GM12878 (cell line): ENCODE data around the gene TTLL11. TPM values are rescaled to one million over a fixed set of nuclear protein-coding genes. Genes with fewer than 3 reads are reported as not detected.

Source experiments
- ATAC-seq: fragments of 200-7000 bp; cut with Tn5 transposase; 3 replicates; pipeline ENCODE4 v1.9.1; 2020; ENCODE audit warnings: mild to moderate bottlenecking, moderate library complexity
- BruUV-seq: library from RNA; stranded (reverse); fragments of 400-500 nt; replicated peaks from 2 replicates; lab custom pipeline; 2021; lab: Mats Ljungman, UMichigan
- CTCF ChIA-PET: fragments of 300-600 bp; sonication (Branson Sonifier 250); formaldehyde crosslinking; extraction: SDS; loops from one replicate; lab custom pipeline; 2021; ENCODE audit warnings: inconsistent platforms; lab: Yijun Ruan, JAX
- POLR2A ChIA-PET: fragments of 350-600 bp; formaldehyde crosslinking; extraction: SDS; loops from one replicate; lab custom pipeline; 2021; ENCODE audit warnings: inconsistent platforms; lab: Charles Lee
- RAD21 ChIA-PET: fragments of 300-600 bp; sonication (Branson Sonifier 250); formaldehyde crosslinking; loops from one replicate; lab custom pipeline; 2023; ENCODE audit warnings: antibody characterized with exemption; ENCODE audit not compliant: unreplicated experiment; lab: Charles Lee
- SMC1A ChIA-PET: fragments of 300-600 bp; sonication (Branson Sonifier 250); formaldehyde crosslinking; loops from one replicate; lab custom pipeline; 2023; ENCODE audit not compliant: unreplicated experiment, uncharacterized antibody; lab: Charles Lee
- DNase-seq: peaks from one replicate; pipeline ENCODE4 v3.0.0-alpha.2; 2011; ENCODE audit warnings: low read depth, low spot score
- FAIRE-seq: peaks from 3 replicates; lab custom pipeline; 2011; peaks lifted over from hg19 to GRCh38; lab: Jason Lieb, UNC
- H2AFZ ChIP-seq: 2 replicates; pipeline ENCODE4 v1.6.0; 2011; ENCODE audit warnings: low read depth, low read length, control low read depth; ENCODE audit not compliant: control insufficient read depth
- H3K27ac ChIP-seq: 2 replicates; pipeline ENCODE4 v1.5.1; 2011; ENCODE audit warnings: control low read depth; ENCODE audit not compliant: control insufficient read depth, insufficient read depth
- H3K27me3 ChIP-seq, 2 experiments: replicated peaks in 1 of 2; 2 replicates each; pipeline versions ENCODE4 v1.6.0 to v1.6.1; 2011; ENCODE audit warnings: low read length in 1 of 2; ENCODE audit not compliant: control insufficient read depth in 2 of 2, insufficient read depth in 2 of 2
- H3K36me3 ChIP-seq, 2 experiments: 2 replicates each; pipeline ENCODE4 v1.5.1; 2011; ENCODE audit warnings: low read length in 1 of 2; ENCODE audit not compliant: control insufficient read depth in 2 of 2, insufficient read depth in 2 of 2
- H3K4me1 ChIP-seq: 2 replicates; pipeline ENCODE4 v1.6.1; 2011; ENCODE audit warnings: mild to moderate bottlenecking, low read length, moderate library complexity, mixed read lengths; ENCODE audit not compliant: control insufficient read depth, insufficient read depth
- H3K4me2 ChIP-seq: 2 replicates; pipeline ENCODE4 v1.6.0; 2011; ENCODE audit warnings: control low read depth; ENCODE audit not compliant: control insufficient read depth, insufficient read depth
- H3K4me3 ChIP-seq: fragments of 200-600 bp; sonication (generic); 2 replicates; pipeline ENCODE4 v1.5.1; 2016
- H3K79me2 ChIP-seq: 2 replicates; pipeline ENCODE4 v1.6.0; 2011; ENCODE audit warnings: low read length; ENCODE audit not compliant: control insufficient read depth, insufficient read depth
- H3K9ac ChIP-seq: 2 replicates; pipeline ENCODE4 v1.8.0; 2011; ENCODE audit warnings: low read length, control low read depth, mixed read lengths; ENCODE audit not compliant: control insufficient read depth, insufficient read depth
- H3K9me3 ChIP-seq: replicated peaks from 3 replicates; pipeline ENCODE4 v1.5.1; 2011; ENCODE audit warnings: mild to moderate bottlenecking, low read length; ENCODE audit not compliant: control insufficient read depth, insufficient read depth
- H4K20me1 ChIP-seq: 2 replicates; pipeline ENCODE4 v1.6.0; 2011; ENCODE audit not compliant: control insufficient read depth, insufficient read depth
- BHLHE40 ChIP-seq, 2 experiments: fragments of 450-650 bp in 1 of 2; IDR thresholded peaks; 2 replicates each; pipeline ENCODE4 v1.6.1; 2011 to 2017; ENCODE audit warnings: low read depth in 2 of 2, borderline replicate concordance in 1 of 2, improper control_type of control experiment in 1 of 2, low read length in 1 of 2, mild to moderate bottlenecking in 1 of 2
- BRCA1 ChIP-seq: IDR thresholded peaks from 2 replicates; pipeline ENCODE4 v1.6.1; 2011; ENCODE audit warnings: low read depth, low read length, improper control_type of control experiment
- CEBPZ ChIP-seq: fragments of 150-350 bp; IDR thresholded peaks from 2 replicates; pipeline ENCODE4 v1.6.1; 2016; ENCODE audit warnings: low read depth, low read length
- ESRRA ChIP-seq: IDR thresholded peaks from 2 replicates; pipeline ENCODE4 v1.6.1; 2012; ENCODE audit warnings: mild to moderate bottlenecking, low read length, improper control_type of control experiment
- HSF1 ChIP-seq: fragments of 150-350 bp; IDR thresholded peaks from 2 replicates; pipeline ENCODE4 v1.6.1; 2014; ENCODE audit warnings: mild to moderate bottlenecking, low read depth, low read length
- JUNB ChIP-seq: IDR thresholded peaks from 2 replicates; pipeline ENCODE4 v1.6.1; 2016; ENCODE audit warnings: antibody characterized with exemption, mild to moderate bottlenecking
- KAT2A ChIP-seq: conservative IDR thresholded peaks from 2 replicates; pipeline ENCODE4 v1.6.1; 2011; ENCODE audit warnings: low read depth, low read length; ENCODE audit not compliant: control insufficient read depth
- KDM1A ChIP-seq: fragments of 200-600 bp; sonication (generic); IDR thresholded peaks from 2 replicates; pipeline ENCODE4 v1.6.1; 2016; ENCODE audit warnings: borderline replicate concordance
- KLF5 ChIP-seq: fragments of 450-650 bp; IDR thresholded peaks from 2 replicates; pipeline ENCODE4 v1.6.1; 2014; ENCODE audit warnings: mild to moderate bottlenecking; ENCODE audit not compliant: partially characterized antibody
- MEF2A ChIP-seq: IDR thresholded peaks from 2 replicates; pipeline ENCODE4 v1.6.1; 2011; ENCODE audit warnings: low read depth, mild to moderate bottlenecking, low read length, moderate library complexity; ENCODE audit not compliant: insufficient read depth
- MTA2 ChIP-seq: fragments of 450-650 bp; IDR thresholded peaks from 2 replicates; pipeline ENCODE4 v1.6.1; 2016; ENCODE audit warnings: low read depth, mild to moderate bottlenecking, moderate library complexity
- NFXL1 ChIP-seq: fragments of 450-650 bp; IDR thresholded peaks from 2 replicates; pipeline ENCODE4 v1.6.1; 2017; ENCODE audit warnings: antibody characterized with exemption, mild to moderate bottlenecking, borderline replicate concordance
- PBX3 ChIP-seq: IDR thresholded peaks from 2 replicates; pipeline ENCODE4 v1.6.1; 2011; ENCODE audit warnings: mild to moderate bottlenecking, low read depth, low read length, moderate library complexity; ENCODE audit not compliant: insufficient replicate concordance
- PML ChIP-seq: IDR thresholded peaks from 2 replicates; pipeline ENCODE4 v1.6.1; 2012; ENCODE audit warnings: low read length, inconsistent platforms
- RELA ChIP-seq: fragments of 450-650 bp; IDR thresholded peaks from 2 replicates; pipeline ENCODE4 v1.8.0; 2014; ENCODE audit warnings: borderline replicate concordance; ENCODE audit not compliant: partially characterized antibody
- SMARCA5 ChIP-seq: fragments of 450-650 bp; IDR thresholded peaks from 2 replicates; pipeline ENCODE4 v1.6.1; 2017; ENCODE audit warnings: mild to moderate bottlenecking
- SP1 ChIP-seq: IDR thresholded peaks from one replicate; pipeline ENCODE4 v1.6.1; 2011; ENCODE audit warnings: low read depth, low read length
- ZNF207 ChIP-seq: fragments of 450-650 bp; IDR thresholded peaks from 2 replicates; pipeline ENCODE4 v1.6.1; 2014; ENCODE audit warnings: antibody characterized with exemption, mild to moderate bottlenecking, borderline replicate concordance
- WGBS: methylation state at CpG from one replicate; pipeline ENCODE4 v1.1.6; 2016; ENCODE audit warnings: low lambda C conversion rate; ENCODE audit not compliant: insufficient replicate concordance, insufficient coverage; ENCODE audit errors: missing lambda C conversion rate; 5-methylcytosine and 5-hydroxymethylcytosine counted together
- in situ Hi-C: fragments of 300-500 bp; cut with MboI; formaldehyde crosslinking; loops from 9 replicates; pipeline ENCODE4 v1.14.3; 2018; ENCODE audit warnings: mixed read lengths
- intact Hi-C: fragments of 100-400 bp; cut with micrococcal nuclease; formaldehyde crosslinking; loops from one replicate; pipeline ENCODE4 v1.14.2; 2022; ENCODE audit not compliant: unreplicated experiment
- polyA plus RNA-seq, 11 experiments: library from polyadenylated mRNA; depleted of rRNA in 4 of 11; unstranded in 6 of 11; stranded (reverse) in 5 of 11; fragments of >200 nt; fragmentation: Nextera tagmentation in 4 of 11; fragmentation: Illumina TruSeq in 1 of 11; extraction: Ambion mirVana in 4 of 11; extraction: Trizol in 1 of 11; gene quantifications; 1 replicate in 1 of 11; 2 replicates in 10 of 11; pipeline versions ENCODE4 v1.2.1 to v1.2.3, GENCODE V29; 2011 to 2016; ENCODE audit warnings: inconsistent platforms in 2 of 11, missing spikeins in 2 of 11, low read depth in 1 of 11
- total RNA-seq, 4 experiments: library from RNA; depleted of rRNA in 3 of 4; stranded (reverse); fragments of >200 nt in 3 of 4; fragmentation: Illumina TruSeq in 1 of 4; extraction: Trizol in 1 of 4; gene quantifications; 2 replicates each; pipeline versions ENCODE4 v1.2.1 to v1.2.3, GENCODE V29; 2013 to 2021

The TTLL11 gene
- total and polyA plus RNA-seq, 10 of the 15 experiments (the other 5 are each of a cell fraction or from before 2014, with no cell fraction given), result 1.2 to 3.7 (median 2.9) TPM

- no peak overlapping the region for H2AFZ ChIP-seq
- no peaks in the 10 kb centered on the region for H3K27me3 ChIP-seq
- CTCF ChIA-PET, result no interaction called here
- RAD21 ChIA-PET, result no interaction called here
- in situ Hi-C loops, result no loop called here
- H3K4me3 ChIP-seq, result no peak overlapping the region
- H3K4me1 ChIP-seq, result no peaks in the 10 kb centered on the region; the same call in 1 of the 2 replicates
- intact Hi-C loops, result no loop called here
- no peak for FAIRE-seq
- no TSS peak for BruUV-seq
- H3K36me3 ChIP-seq, result no peaks in the 10 kb centered on the region
- DNase-seq, result no peak
- 4% methylated on average over 4 of the region's 4 CpGs for WGBS
- POLR2A ChIA-PET, result no interaction called here
- H3K4me2 ChIP-seq, result no peak overlapping the region
- SMC1A ChIA-PET, result no interaction called here
- no peaks in the 10 kb centered on the region for H3K79me2 ChIP-seq
- H3K9me3 ChIP-seq, result no peaks in the 10 kb centered on the region
- no peaks in the 10 kb centered on the region for H4K20me1 ChIP-seq
- H3K9ac ChIP-seq, result no peak overlapping the region
- no peak for ATAC-seq
- no peak overlapping the region for H3K27ac ChIP-seq
- no peak for TF ChIP-seq SMARCA5
- TF ChIP-seq MEF2A, result no peak
- no peak for TF ChIP-seq HSF1
- no peak for TF ChIP-seq BHLHE40 (IDR thresholded peaks at IDR 0.05; ENCODE audit: borderline replicate concordance in 1 of 2, low read depth in 2 of 2, low read length in 1 of 2)
- TF ChIP-seq PBX3, result no peak
- no peak for TF ChIP-seq CEBPZ
- no peak for TF ChIP-seq PML
- no peak for TF ChIP-seq NFXL1
- no peak for TF ChIP-seq BRCA1
- no peak for TF ChIP-seq KAT2A
- TF ChIP-seq MTA2, result no peak
- TF ChIP-seq KLF5, result no peak
- TF ChIP-seq JUNB, result no peak
- no peak for TF ChIP-seq SP1
- TF ChIP-seq KDM1A, result no peak
- no peak for TF ChIP-seq RELA
- no peak for TF ChIP-seq ESRRA
- no peak for TF ChIP-seq ZNF207
Measured at GRCh38 chr9:121888438-121888775, 204.7 kb downstream of the TTLL11 start.
